Adrenal gland (tissue), 12 donors: Measurements from ENCODE around the gene TRMT61A. TPM values are rescaled to one million over a fixed set of nuclear protein-coding genes. Genes with fewer than 3 reads are reported as not detected.

ENCODE experiments used
- DNase-seq, 7 donors: peaks; one replicate each; pipeline ENCODE4 v3.0.0-alpha.2; 2019 to 2020
- H3K27ac ChIP-seq, 5 donors: fragments of 200-600 bp; sonication (generic) in 4 of 5; 1 replicate in 3 of 5; 2 replicates in 2 of 5; pipeline versions ENCODE4 v1.5.1 to v1.8.0; 2016 to 2020; ENCODE audit warnings: mild to moderate bottlenecking in 1 of 5
- H3K27me3 ChIP-seq: fragments of 200-600 bp; 2 replicates; pipeline ENCODE4 v1.8.0; 2021
- H3K36me3 ChIP-seq, 2 donors: fragments of 200-600 bp; replicated peaks in 1 of 2; 1 replicate in 1 of 2; 2 replicates in 1 of 2; pipeline versions ENCODE4 v1.5.1 to v1.8.0; 2018 to 2022
- H3K4me1 ChIP-seq, 2 donors: fragments of 200-600 bp; replicated peaks in 1 of 2; 1 replicate in 1 of 2; 2 replicates in 1 of 2; pipeline versions ENCODE4 v1.5.1 to v1.8.0; 2018 to 2021
- H3K4me3 ChIP-seq, 4 donors: fragments of 200-600 bp; sonication (generic) in 3 of 4; one replicate each; pipeline ENCODE4 v1.5.1; 2016 to 2018
- H3K9me3 ChIP-seq, 3 donors: fragments of 200-600 bp; sonication (generic) in 1 of 3; replicated peaks in 1 of 3; 1 replicate in 2 of 3; 2 replicates in 1 of 3; pipeline versions ENCODE4 v1.5.1 to v1.8.0; 2016 to 2021
- CTCF ChIP-seq, 6 experiments: fragments of 450-650 bp in 4 of 6; fragments of 200-600 bp in 2 of 6; sonication (generic) in 1 of 6; IDR thresholded peaks; 1 replicate in 5 of 6; 2 replicates in 1 of 6; pipeline versions ENCODE4 v1.5.1 to v1.8.0; 2016 to 2021; ENCODE audit warnings: antibody characterized with exemption in 6 of 6, mild to moderate bottlenecking in 2 of 6, moderate library complexity in 1 of 6
- POLR2A ChIP-seq, 2 donors: fragments of 450-650 bp; IDR thresholded peaks; one replicate each; pipeline ENCODE4 v1.6.1; 2017; ENCODE audit warnings: antibody characterized with exemption in 2 of 2, mild to moderate bottlenecking in 2 of 2, moderate library complexity in 1 of 2
- WGBS, 4 donors: extraction: QIAGEN DNeasy Blood & Tissue Kit in 2 of 4; methylation state at CpG; one replicate each; pipeline versions ENCODE4 v1.1.5 to v1.1.7; 2013 to 2017; 5-methylcytosine and 5-hydroxymethylcytosine counted together
- intact Hi-C, 2 donors: fragments of 100-400 bp; cut with DNase I; formaldehyde crosslinking; loops; one replicate each; pipeline versions ENCODE4 v1.14.1 to v1.15.0; 2022 to 2023
- polyA plus RNA-seq, 3 donors: library from polyadenylated mRNA; stranded (reverse); fragments of 200-250 nt in 2 of 3; fragments of 350-450 nt in 1 of 3; fragmentation: Illumina TruSeq in 1 of 3; extraction: RNeasy Lipid Tissue Mini Kit (QIAGEN cat#74804) in 1 of 3; gene quantifications; one replicate each; pipeline ENCODE4 v1.2.3, GENCODE V29; 2013 to 2014
- total RNA-seq, 9 donors: library from RNA; depleted of rRNA in 4 of 9; stranded (reverse); fragments of >200 nt in 4 of 9; fragments of 120-200 nt in 1 of 9; fragmentation: NEBNext Ultra II Directional in 1 of 9; extraction: Animal tissue kit (Norgen Biotek cat#: 25700) in 1 of 9; gene quantifications; one replicate each; pipeline versions ENCODE4 v1.1.0 to v1.2.4, GENCODE V29; 2013 to 2023
- donor health status: healthy with polysubstance abuse.
- donor health status: Bipolar disorder and iron deficiency.
- donor health status: DM: yes; HTN: yes; CAD: no.
- donor health status: DM: no; HTN: no; CAD: no.
- donor health status: DM: no; HTN: no; CAD: no.
- donor health status: DM: yes; HTN: yes; CAD: no.

The TRMT61A gene
- total and polyA plus RNA-seq, 12 donors = 2.5 to 26.0 (median 13.5) TPM

GRCh38 chr14:103547941-103548462 is 19.0 kb downstream of the TRMT61A start:
- H3K27ac ChIP-seq = no peak overlapping the region
- intact Hi-C loops = loop anchor here (2.0 to 5.0 kb wide), 2 partner anchors 46 to 47 kb away; no protein-coding TSS in a partner anchor

GRCh38 chr14:103548463-103549351 is 19.7 kb downstream of the TRMT61A start:
- no peak overlapping the region for H3K4me3 ChIP-seq
- DNase-seq = peak in 1 of 7 donors; percentile 19
- WGBS, 4 donors = 85 to 95% (median 88%) methylated on average over 8 to 27 of the region's 27 CpGs
- no peaks in the 10 kb centered on the region for H3K36me3 ChIP-seq
- H3K9me3 ChIP-seq = no peaks in the 10 kb centered on the region
- no peak for TF ChIP-seq CTCF (IDR thresholded peaks at IDR 0.05)
- no peak for TF ChIP-seq POLR2A (IDR thresholded peaks at IDR 0.05)
- H3K4me1 ChIP-seq = peaks cover 21 to 40% of the 10 kb centered on the region in 2 donors
- H3K27me3 ChIP-seq = no peaks in the 10 kb centered on the region
- peak overlapping the region in 2 of 5 donors; percentile 62 to 87 for H3K27ac ChIP-seq
- intact Hi-C loops = loop anchor here in 1 of 2 donors (5.0 kb wide), 1 partner anchor 46 kb away; no protein-coding TSS in a partner anchor

More at GRCh38 chr14:103547941-103548462, 19.0 kb downstream of the TRMT61A start:
- 83 to 92% (median 87%) methylated on average over 18 of the region's 18 CpGs for WGBS, 4 donors
- no peaks in the 10 kb centered on the region for H3K9me3 ChIP-seq
- no peaks in the 10 kb centered on the region for H3K27me3 ChIP-seq
- H3K36me3 ChIP-seq = no peaks in the 10 kb centered on the region
- H3K4me1 ChIP-seq = peaks cover 27 to 44% of the 10 kb centered on the region in 2 donors
- no peak for TF ChIP-seq POLR2A (IDR thresholded peaks at IDR 0.05)
- TF ChIP-seq CTCF (IDR thresholded peaks at IDR 0.05) = no peak
- no peak overlapping the region for H3K4me3 ChIP-seq
- DNase-seq = peak in 1 of 7 donors; percentile 18

GRCh38 chr14:103549361-103550311 is 20.6 kb downstream of the TRMT61A start:
- H3K27ac ChIP-seq = peak overlapping the region in 2 of 5 donors; percentile 62 to 87
- TF ChIP-seq CTCF (IDR thresholded peaks at IDR 0.05) (no peak), POLR2A (IDR thresholded peaks at IDR 0.05) (no peak)
- no peaks in the 10 kb centered on the region for H3K36me3 ChIP-seq
- no peaks in the 10 kb centered on the region for H3K27me3 ChIP-seq
- no peaks in the 10 kb centered on the region for H3K9me3 ChIP-seq
- peak in 1 of 7 donors; percentile 46 for DNase-seq
- intact Hi-C loops = loop anchor here in 1 of 2 donors (5.0 kb wide), 1 partner anchor 47 kb away; no protein-coding TSS in a partner anchor
- 76 to 84% (median 81%) methylated on average over 20 to 30 of the region's 30 CpGs for WGBS, 4 donors
- H3K4me1 ChIP-seq = peaks cover 21 to 33% of the 10 kb centered on the region in 2 donors
- H3K4me3 ChIP-seq = no peak overlapping the region
